H9 (cell line): ENCODE data around the gene SEMA3A. TPM values are rescaled to one million over a fixed set of nuclear protein-coding genes. Genes with fewer than 3 reads are reported as not detected.

Experiments used
- DNase-seq: peaks from one replicate; pipeline ENCODE4 v3.0.0-alpha.2; 2017
- H2AFZ ChIP-seq: one replicate; pipeline ENCODE4 v1.6.1; 2013; ENCODE audit warnings: mild to moderate bottlenecking, low read length, control low read depth, moderate library complexity
- H2AK5ac ChIP-seq: 2 replicates; pipeline ENCODE4 v1.6.1; 2013; ENCODE audit warnings: low read length, control low read depth, mixed read lengths; ENCODE audit not compliant: insufficient read length
- H2BK120ac ChIP-seq: one replicate; pipeline ENCODE4 v1.6.1; 2013; ENCODE audit warnings: low read depth, mild to moderate bottlenecking, low read length, control low read depth, inconsistent platforms; ENCODE audit not compliant: poor library complexity, severe bottlenecking
- H2BK12ac ChIP-seq: 2 replicates; pipeline ENCODE4 v1.6.1; 2013; ENCODE audit warnings: low read length, control low read depth, mixed read lengths, low read depth; ENCODE audit not compliant: insufficient read length
- H2BK15ac ChIP-seq: 2 replicates; pipeline ENCODE4 v1.6.1; 2013; ENCODE audit warnings: low read depth, low read length, control low read depth
- H2BK20ac ChIP-seq: one replicate; pipeline ENCODE4 v1.6.1; 2013; ENCODE audit warnings: low read depth, mild to moderate bottlenecking, low read length, control low read depth, inconsistent platforms; ENCODE audit not compliant: poor library complexity, severe bottlenecking
- H2BK5ac ChIP-seq: 2 replicates; pipeline ENCODE4 v1.6.1; 2013; ENCODE audit warnings: low read length, control low read depth, mixed read lengths; ENCODE audit not compliant: insufficient read length
- H3K14ac ChIP-seq: 2 replicates; pipeline ENCODE4 v1.6.1; 2013; ENCODE audit warnings: low read length, control low read depth; ENCODE audit not compliant: insufficient read depth
- H3K18ac ChIP-seq: 2 replicates; pipeline ENCODE4 v1.6.1; 2013; ENCODE audit warnings: low read depth, mild to moderate bottlenecking, mixed read lengths, low read length, control low read depth; ENCODE audit not compliant: insufficient read length
- H3K23ac ChIP-seq: 2 replicates; pipeline ENCODE4 v1.6.1; 2013; ENCODE audit warnings: low read length, control low read depth, mixed read lengths, low read depth; ENCODE audit not compliant: insufficient read length
- H3K23me2 ChIP-seq: 2 replicates; pipeline ENCODE4 v1.6.1; 2013; ENCODE audit warnings: low read depth, mild to moderate bottlenecking, mixed read lengths, low read length, control low read depth; ENCODE audit not compliant: insufficient read length, poor library complexity, severe bottlenecking
- H3K27ac ChIP-seq: 2 replicates; pipeline ENCODE4 v1.5.1; 2013; ENCODE audit warnings: low read length, control low read depth, mixed read lengths, low read depth; ENCODE audit not compliant: insufficient read length
- H3K27me3 ChIP-seq: 2 replicates; pipeline ENCODE4 v1.6.1; 2013; ENCODE audit warnings: low read length, control low read depth, inconsistent platforms; ENCODE audit not compliant: insufficient read depth
- H3K4ac ChIP-seq: 2 replicates; pipeline ENCODE4 v1.6.1; 2013; ENCODE audit warnings: low read depth, mild to moderate bottlenecking, control low read depth, inconsistent platforms, low read length, moderate library complexity
- H3K4me1 ChIP-seq: 2 replicates; pipeline ENCODE4 v1.6.1; 2013; ENCODE audit warnings: low read length, control low read depth, inconsistent platforms; ENCODE audit not compliant: insufficient read depth
- H3K4me2 ChIP-seq: 2 replicates; pipeline ENCODE4 v1.6.1; 2013; ENCODE audit warnings: low read length, control low read depth, mixed read lengths; ENCODE audit not compliant: insufficient read length, insufficient read depth
- H3K56ac ChIP-seq: 2 replicates; pipeline ENCODE4 v1.6.1; 2013; ENCODE audit warnings: low read depth, mild to moderate bottlenecking, mixed read lengths, low read length, control low read depth; ENCODE audit not compliant: insufficient read length
- H3K79me1 ChIP-seq: 2 replicates; pipeline ENCODE4 v1.6.1; 2013; ENCODE audit warnings: low read depth, mild to moderate bottlenecking, moderate library complexity, low read length, control low read depth, inconsistent platforms; ENCODE audit not compliant: insufficient read depth, poor library complexity, severe bottlenecking
- H3K79me2 ChIP-seq: 2 replicates; pipeline ENCODE4 v1.6.1; 2013; ENCODE audit warnings: low read length, control low read depth, inconsistent platforms; ENCODE audit not compliant: insufficient read depth
- H3K9ac ChIP-seq: 2 replicates; pipeline ENCODE4 v1.6.1; 2013; ENCODE audit warnings: low read length, control low read depth, mixed read lengths; ENCODE audit not compliant: insufficient read length; ENCODE audit errors: extremely low read depth
- H3K9me3 ChIP-seq: one replicate; pipeline ENCODE4 v1.6.1; 2013; ENCODE audit warnings: low read depth, low read length, inconsistent platforms; ENCODE audit not compliant: control insufficient read depth
- H3T11ph ChIP-seq: one replicate; pipeline ENCODE4 v1.6.1; 2013; ENCODE audit warnings: mild to moderate bottlenecking, low read length, control low read depth, inconsistent platforms
- H4K20me1 ChIP-seq: one replicate; pipeline ENCODE4 v1.6.1; 2013; ENCODE audit not compliant: control insufficient read depth, insufficient read length, insufficient read depth
- H4K5ac ChIP-seq: 2 replicates; pipeline ENCODE4 v1.6.1; 2013; ENCODE audit warnings: low read depth, mild to moderate bottlenecking, mixed read lengths, low read length, control low read depth; ENCODE audit not compliant: insufficient read length
- H4K8ac ChIP-seq: replicated peaks from 2 replicates; pipeline ENCODE4 v1.6.1; 2013; ENCODE audit warnings: low read length, control low read depth, mixed read lengths, low read depth; ENCODE audit not compliant: insufficient read length
- H4K91ac ChIP-seq: 2 replicates; pipeline ENCODE4 v1.6.1; 2013; ENCODE audit warnings: low read depth, mild to moderate bottlenecking, moderate library complexity, mixed read lengths, low read length, control low read depth; ENCODE audit not compliant: insufficient read length
- H3K27ac Mint-ChIP-seq, 3 experiments: 2 replicates in 2 of 3; 3 replicates in 1 of 3; pipeline ENCODE4 v1.8.0; 2020 to 2021; ENCODE audit warnings: mixed read lengths in 3 of 3, mild to moderate bottlenecking in 1 of 3, moderate library complexity in 1 of 3
- H3K27me3 Mint-ChIP-seq: 2 replicates; pipeline ENCODE4 v1.8.0; 2021; ENCODE audit warnings: low read depth, mild to moderate bottlenecking, moderate library complexity, mixed read lengths
- H3K36me3 Mint-ChIP-seq, 3 experiments: 2 replicates in 2 of 3; 3 replicates in 1 of 3; pipeline ENCODE4 v1.8.0; 2020 to 2021; ENCODE audit warnings: low read depth in 3 of 3, mixed read lengths in 3 of 3; ENCODE audit not compliant: insufficient read depth in 1 of 3
- H3K4me1 Mint-ChIP-seq, 2 experiments: 2 replicates each; pipeline ENCODE4 v1.8.0; 2020; ENCODE audit warnings: mixed read lengths in 2 of 2
- H3K4me3 Mint-ChIP-seq, 2 experiments: 2 replicates in 1 of 2; 3 replicates in 1 of 2; pipeline ENCODE4 v1.8.0; 2020 to 2021; ENCODE audit warnings: mild to moderate bottlenecking in 2 of 2, mixed read lengths in 2 of 2, moderate library complexity in 1 of 2
- H3K9me3 Mint-ChIP-seq, 2 experiments: 2 replicates in 1 of 2; 3 replicates in 1 of 2; pipeline ENCODE4 v1.8.0; 2020; ENCODE audit warnings: mild to moderate bottlenecking in 2 of 2, mixed read lengths in 2 of 2, moderate library complexity in 1 of 2
- CTCF ChIP-seq: fragments of 200-600 bp; sonication (generic); conservative IDR thresholded peaks from 3 replicates; pipeline ENCODE4 v1.8.0; 2021; ENCODE audit warnings: antibody characterized with exemption, mild to moderate bottlenecking
- WGBS: extraction: QIAGEN DNeasy Blood & Tissue Kit; methylation state at CpG from one replicate; pipeline ENCODE4 v1.1.7; 2013; ENCODE audit warnings: missing lambda C conversion rate, low lambda C conversion rate, mixed read lengths; ENCODE audit not compliant: insufficient read length; ENCODE audit errors: extremely low coverage; 5-methylcytosine and 5-hydroxymethylcytosine counted together
- total RNA-seq: library from RNA; stranded (reverse); gene quantifications from 2 replicates; pipeline ENCODE4 v1.2.1, GENCODE V29; 2021

Gene SEMA3A
- total RNA-seq, 1 experiment from 2014 or later, result 60.0 TPM

- Histone ChIP-seq H4K20me1 (no peaks in the 10 kb centered on the region), H3K56ac (no peak overlapping the region), H3K23ac (no peak overlapping the region), H4K8ac (no peak overlapping the region), H2AFZ (no peak overlapping the region), H3K79me2 (no peaks in the 10 kb centered on the region), H3K9ac (no peak overlapping the region), H2BK12ac (no peak overlapping the region), H2BK5ac (no peak overlapping the region), H3K4ac (no peak overlapping the region), H4K91ac (no peak overlapping the region), H3T11ph (no peak overlapping the region), H3K4me2 (no peak overlapping the region), H2BK15ac (no peak overlapping the region), H3K79me1 (no peaks in the 10 kb centered on the region), H2BK120ac (no peak overlapping the region), H3K14ac (no peak overlapping the region), H3K4me1 (no peaks in the 10 kb centered on the region; the same call in 1 of the 2 replicates), H3K23me2 (no peaks in the 10 kb centered on the region), H3K27me3 (no peaks in the 10 kb centered on the region), H4K5ac (no peak overlapping the region), H2BK20ac (no peak overlapping the region), H3K18ac (no peak overlapping the region), H3K9me3 (no peaks in the 10 kb centered on the region), H2AK5ac (no peak overlapping the region), H3K27ac (no peak overlapping the region)
- Mint-ChIP-seq H3K4me1 (peaks cover 6 to 9% of the 10 kb centered on the region in 2 experiments; a peak in 3 of 4 replicates), H3K9me3 (peaks cover 10 to 13% of the 10 kb centered on the region in 2 experiments), H3K4me3 (no peak overlapping the region), H3K27me3 (no peaks in the 10 kb centered on the region), H3K36me3 (peaks cover 7 to 13% (median 11%) of the 10 kb centered on the region in 3 experiments; a peak in 6 of 7 replicates), H3K27ac (no peak overlapping the region)
- no peak for DNase-seq
- WGBS, result no CpG with 5 or more reads among the region's 3 CpGs
- no peak for TF ChIP-seq CTCF
Measured at GRCh38 chr7:84236398-84236797, 41.8 kb upstream of the SEMA3A start.
